DND-41 (cell line): ENCODE measurements around the gene SMAD6.

Source experiments
- EZH2 ChIP-seq: IDR thresholded peaks from 3 replicates; pipeline ENCODE4 v1.6.1; 2012; ENCODE audit warnings: borderline replicate concordance, low read depth, mild to moderate bottlenecking, moderate library complexity, low read length, inconsistent platforms; ENCODE audit not compliant: severe bottlenecking
- TF ChIP-seq, protein P1 (sequence below): IDR thresholded peaks from 2 replicates; pipeline ENCODE4 v1.5.1; 2012; ENCODE audit warnings: borderline replicate concordance, low read length, moderate library complexity, mild to moderate bottlenecking; ENCODE audit not compliant: poor library complexity, severe bottlenecking; ENCODE audit errors: extremely low read depth

DNA sequence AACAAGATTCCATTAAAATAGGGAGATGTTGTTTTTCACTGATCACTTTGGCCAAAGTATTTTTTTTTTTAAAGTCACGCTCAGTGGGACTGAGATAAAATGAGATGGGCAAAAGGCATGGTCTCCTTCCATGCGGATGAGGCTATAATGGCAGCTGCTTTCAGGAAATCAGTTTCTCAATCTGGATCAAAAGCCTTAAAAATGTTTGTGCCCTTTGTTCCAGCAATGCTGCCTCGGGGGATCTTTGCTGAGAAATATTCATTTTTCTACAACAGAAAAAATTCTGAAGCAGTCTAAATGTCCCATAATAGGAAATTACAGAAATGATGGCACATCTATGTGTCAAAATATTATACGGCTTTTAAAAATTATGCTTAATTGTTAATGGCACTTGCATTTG, 97.2 kb downstream of the SMAD6 start:
- TF ChIP-seq, protein P1, sequence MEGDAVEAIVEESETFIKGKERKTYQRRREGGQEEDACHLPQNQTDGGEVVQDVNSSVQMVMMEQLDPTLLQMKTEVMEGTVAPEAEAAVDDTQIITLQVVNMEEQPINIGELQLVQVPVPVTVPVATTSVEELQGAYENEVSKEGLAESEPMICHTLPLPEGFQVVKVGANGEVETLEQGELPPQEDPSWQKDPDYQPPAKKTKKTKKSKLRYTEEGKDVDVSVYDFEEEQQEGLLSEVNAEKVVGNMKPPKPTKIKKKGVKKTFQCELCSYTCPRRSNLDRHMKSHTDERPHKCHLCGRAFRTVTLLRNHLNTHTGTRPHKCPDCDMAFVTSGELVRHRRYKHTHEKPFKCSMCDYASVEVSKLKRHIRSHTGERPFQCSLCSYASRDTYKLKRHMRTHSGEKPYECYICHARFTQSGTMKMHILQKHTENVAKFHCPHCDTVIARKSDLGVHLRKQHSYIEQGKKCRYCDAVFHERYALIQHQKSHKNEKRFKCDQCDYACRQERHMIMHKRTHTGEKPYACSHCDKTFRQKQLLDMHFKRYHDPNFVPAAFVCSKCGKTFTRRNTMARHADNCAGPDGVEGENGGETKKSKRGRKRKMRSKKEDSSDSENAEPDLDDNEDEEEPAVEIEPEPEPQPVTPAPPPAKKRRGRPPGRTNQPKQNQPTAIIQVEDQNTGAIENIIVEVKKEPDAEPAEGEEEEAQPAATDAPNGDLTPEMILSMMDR, result no peak
- no peak for TF ChIP-seq EZH2
